ENCODE results near the gene NCKAP5.

Gene NCKAP5

DNA sequence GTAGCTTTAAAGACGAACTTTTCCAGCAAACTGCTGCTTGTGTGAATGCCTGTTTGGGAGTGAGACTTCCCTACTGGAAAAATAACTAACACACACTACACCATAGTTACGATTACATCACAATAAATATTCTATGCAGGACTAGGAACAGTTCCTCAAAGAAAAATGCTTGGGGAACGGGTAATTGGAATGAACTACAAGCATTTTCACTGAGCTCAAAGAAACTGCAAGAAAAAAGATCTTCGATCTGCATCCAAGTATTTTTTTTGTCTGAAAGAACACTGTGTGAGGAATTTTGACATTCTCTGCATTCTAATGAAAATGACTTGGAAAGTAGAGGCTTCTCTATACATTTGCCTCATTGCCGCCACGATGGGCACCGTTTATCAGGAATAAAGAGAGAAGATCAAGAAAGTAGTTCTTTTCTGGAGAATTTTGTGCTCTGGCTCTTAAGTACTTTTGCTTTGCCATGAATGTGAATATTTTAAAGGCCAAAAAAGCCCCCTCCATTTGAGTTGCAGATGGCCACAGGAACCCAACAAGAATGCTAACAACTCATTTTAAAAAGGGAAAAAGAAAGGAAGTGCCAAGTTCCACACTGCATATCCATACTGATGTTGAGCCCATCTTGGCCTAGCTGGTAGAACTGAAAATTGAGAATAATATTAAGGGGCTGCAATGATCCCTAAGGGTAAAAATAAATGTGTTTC lies 911.8 kb downstream of the NCKAP5 start:
- no peak for DNase-seq (ENCODE audit: low read depth)
- H3K4me3 ChIP-seq (ENCODE audit: low read depth, low read length) = no peak overlapping the region
- TF ChIP-seq, protein P1, sequence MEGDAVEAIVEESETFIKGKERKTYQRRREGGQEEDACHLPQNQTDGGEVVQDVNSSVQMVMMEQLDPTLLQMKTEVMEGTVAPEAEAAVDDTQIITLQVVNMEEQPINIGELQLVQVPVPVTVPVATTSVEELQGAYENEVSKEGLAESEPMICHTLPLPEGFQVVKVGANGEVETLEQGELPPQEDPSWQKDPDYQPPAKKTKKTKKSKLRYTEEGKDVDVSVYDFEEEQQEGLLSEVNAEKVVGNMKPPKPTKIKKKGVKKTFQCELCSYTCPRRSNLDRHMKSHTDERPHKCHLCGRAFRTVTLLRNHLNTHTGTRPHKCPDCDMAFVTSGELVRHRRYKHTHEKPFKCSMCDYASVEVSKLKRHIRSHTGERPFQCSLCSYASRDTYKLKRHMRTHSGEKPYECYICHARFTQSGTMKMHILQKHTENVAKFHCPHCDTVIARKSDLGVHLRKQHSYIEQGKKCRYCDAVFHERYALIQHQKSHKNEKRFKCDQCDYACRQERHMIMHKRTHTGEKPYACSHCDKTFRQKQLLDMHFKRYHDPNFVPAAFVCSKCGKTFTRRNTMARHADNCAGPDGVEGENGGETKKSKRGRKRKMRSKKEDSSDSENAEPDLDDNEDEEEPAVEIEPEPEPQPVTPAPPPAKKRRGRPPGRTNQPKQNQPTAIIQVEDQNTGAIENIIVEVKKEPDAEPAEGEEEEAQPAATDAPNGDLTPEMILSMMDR (IDR thresholded peaks at IDR 0.05; ENCODE audit: low read depth, low read length, missing control alignments) = no peak
- in situ Hi-C loops (cut with HindIII; ENCODE audit: low sequenced_read_pairs) = no loop called here

DNA sequence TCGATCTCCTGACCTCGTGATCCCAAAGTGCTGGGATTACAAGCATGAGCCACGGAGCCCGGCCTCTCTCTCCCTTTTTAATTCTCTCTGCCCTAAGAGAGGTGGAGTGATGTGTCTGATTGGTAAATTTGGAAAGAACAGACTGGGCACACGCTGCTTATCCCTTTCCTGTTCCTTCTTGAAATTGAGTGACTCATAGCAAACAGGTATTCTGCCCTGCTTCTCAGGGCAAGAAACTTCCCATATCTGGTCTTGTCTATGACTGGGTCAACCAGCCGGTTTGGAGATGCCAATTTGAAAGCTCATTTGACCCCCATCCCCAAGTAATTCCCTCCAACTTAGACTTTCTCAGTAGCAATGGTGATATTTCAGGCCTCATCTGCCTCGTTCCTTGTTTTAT lies 913.3 kb downstream of the NCKAP5 start:
- in situ Hi-C loops (cut with HindIII; ENCODE audit: low sequenced_read_pairs) = no loop called here
- no peak overlapping the region for H3K4me3 ChIP-seq (ENCODE audit: low read depth, low read length)
- TF ChIP-seq, protein P1 (IDR thresholded peaks at IDR 0.05; ENCODE audit: low read depth, low read length, missing control alignments) = no peak
- DNase-seq (ENCODE audit: low read depth) = no peak

DNA sequence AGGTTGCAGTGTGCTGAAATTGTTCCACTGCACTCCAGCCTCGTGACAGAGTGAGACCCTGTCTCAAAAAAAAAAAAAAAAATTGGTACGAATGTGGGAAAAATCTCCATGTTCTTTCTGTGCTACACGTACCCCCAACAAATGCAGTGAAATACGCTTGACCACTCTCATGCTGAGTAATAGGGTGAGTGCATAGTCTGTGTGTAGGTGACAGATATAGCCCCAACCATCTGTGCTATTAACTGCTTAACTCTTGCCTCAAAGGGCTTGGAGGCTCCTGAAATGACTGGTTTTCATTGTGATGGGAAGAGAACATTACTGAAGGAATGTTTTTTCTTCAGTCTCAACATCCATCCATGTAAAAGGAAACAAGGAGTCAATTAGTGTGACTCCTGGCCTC lies 913.9 kb downstream of the NCKAP5 start:
- DNase-seq (ENCODE audit: low read depth) = no peak
- H3K4me3 ChIP-seq (ENCODE audit: low read depth, low read length) = no peak overlapping the region
- in situ Hi-C loops (cut with HindIII; ENCODE audit: low sequenced_read_pairs) = no loop called here
- TF ChIP-seq, protein P1 (IDR thresholded peaks at IDR 0.05; ENCODE audit: low read depth, low read length, missing control alignments) = no peak

DNA sequence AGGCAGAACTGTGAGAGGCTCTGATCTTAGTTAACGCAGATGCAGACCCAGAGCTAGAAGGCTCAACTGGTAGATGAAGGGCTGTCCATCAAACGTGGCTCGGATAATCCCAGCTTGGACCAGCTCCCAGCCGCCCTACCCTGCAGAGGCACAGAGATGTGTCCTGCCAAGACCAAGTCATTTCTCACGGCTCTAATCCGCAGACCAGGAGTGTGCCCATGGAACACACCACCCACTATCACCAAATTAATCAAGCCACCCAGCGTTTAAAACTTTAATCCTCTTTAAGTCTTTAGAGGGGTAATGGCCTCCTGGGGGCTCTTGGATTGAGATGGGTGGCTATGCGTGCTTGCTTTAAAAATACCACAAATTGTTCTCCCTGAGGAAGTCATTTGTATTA lies 915.8 kb downstream of the NCKAP5 start:
- TF ChIP-seq, protein P1 (IDR thresholded peaks at IDR 0.05; ENCODE audit: low read depth, low read length, missing control alignments) = no peak
- no peak overlapping the region for H3K4me3 ChIP-seq (ENCODE audit: low read depth, low read length)
- in situ Hi-C loops (cut with HindIII; ENCODE audit: low sequenced_read_pairs) = no loop called here
- no peak for DNase-seq (ENCODE audit: low read depth)

DNA sequence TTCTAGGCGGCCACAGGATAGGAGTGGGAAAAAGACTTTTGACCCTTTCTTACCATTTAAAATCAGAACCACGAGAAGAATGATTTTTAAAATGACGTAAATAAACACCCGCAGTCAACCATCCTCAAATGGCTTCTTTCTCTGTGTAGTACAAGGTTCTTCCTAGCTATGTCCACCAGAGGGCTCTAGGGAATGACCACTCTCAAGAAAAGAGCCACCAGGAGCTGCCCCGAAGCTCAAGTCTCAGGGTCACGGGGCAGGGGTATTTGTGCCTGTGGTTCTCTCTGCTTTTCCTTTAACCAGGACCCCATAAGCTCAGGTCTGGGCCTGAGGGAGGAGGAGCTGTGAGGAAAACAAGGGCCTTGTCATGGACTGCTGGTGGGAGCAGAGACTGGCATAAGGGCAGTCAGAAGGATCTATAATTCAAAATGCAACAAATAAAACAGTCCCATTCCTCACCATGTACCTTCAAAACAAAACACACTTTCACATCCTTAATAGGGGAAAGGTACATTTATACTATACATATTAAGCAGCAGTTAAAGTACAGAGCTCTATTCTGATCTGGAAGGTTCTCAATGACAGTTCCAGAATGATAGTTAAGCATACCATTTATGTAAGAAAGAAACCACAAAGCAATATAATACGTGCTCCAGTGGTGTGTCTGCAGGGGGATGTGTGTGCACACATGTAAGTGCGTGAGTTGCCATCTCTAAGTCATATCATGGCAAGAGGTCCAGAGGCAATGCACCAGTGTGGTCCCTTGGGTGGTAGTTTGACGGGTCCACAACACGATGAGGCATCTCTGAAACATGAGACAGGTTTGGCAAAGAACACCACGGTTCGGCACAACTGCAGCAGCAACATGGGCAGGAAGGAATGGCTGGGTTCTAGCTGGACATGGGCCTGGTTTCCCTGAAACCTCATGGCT lies 916.9 kb downstream of the NCKAP5 start:
- in situ Hi-C loops (cut with HindIII; ENCODE audit: low sequenced_read_pairs) = no loop called here
- TF ChIP-seq, protein P1 (IDR thresholded peaks at IDR 0.05; ENCODE audit: low read depth, low read length, missing control alignments) = peak; percentile 91
- DNase-seq (ENCODE audit: low read depth) = no peak
- H3K4me3 ChIP-seq (ENCODE audit: low read depth, low read length) = no peak overlapping the region

DNA sequence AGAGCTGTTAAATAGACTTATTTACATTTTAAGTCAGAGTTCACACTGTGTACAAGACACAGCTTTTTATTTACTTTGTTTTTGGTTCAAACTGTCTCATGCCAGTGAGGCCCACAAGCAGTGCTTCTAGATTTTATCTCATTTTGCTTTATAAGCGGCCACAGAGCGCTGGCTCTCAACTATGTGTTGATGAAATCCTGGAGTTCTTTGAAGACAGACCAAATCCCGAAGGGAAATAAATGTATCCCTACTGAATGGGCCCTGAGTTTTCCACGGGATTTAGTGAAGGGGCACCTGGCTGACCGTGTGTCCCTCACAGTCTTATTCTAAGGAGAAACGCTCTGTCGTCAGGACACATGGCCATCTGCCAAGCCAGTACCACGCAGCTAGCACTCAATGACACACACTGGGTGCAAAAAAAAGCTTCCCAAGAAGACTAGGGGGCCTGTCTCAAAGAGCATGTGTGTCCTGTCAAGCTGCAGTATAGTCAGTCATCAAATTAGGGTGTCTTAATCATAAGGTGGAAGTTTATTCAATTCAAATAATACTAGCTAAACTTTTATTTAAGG lies 921.6 kb downstream of the NCKAP5 start:
- TF ChIP-seq, protein P1 (IDR thresholded peaks at IDR 0.05; ENCODE audit: low read depth, low read length, missing control alignments) = no peak
- H3K4me3 ChIP-seq (ENCODE audit: low read depth, low read length) = no peak overlapping the region
- in situ Hi-C loops (cut with HindIII; ENCODE audit: low sequenced_read_pairs) = no loop called here
- DNase-seq (ENCODE audit: low read depth) = no peak
